GM23338 (cell line): ENCODE measurements around the gene GLCCI1. TPM values are rescaled to one million over a fixed set of nuclear protein-coding genes. Genes with fewer than 3 reads are reported as not detected.

ENCODE experiments used
- ATAC-seq: fragments of 200-7000 bp; cut with Tn5 transposase; 3 replicates; pipeline ENCODE4 v1.9.1; 2020
- DNase-seq: peaks from one replicate; pipeline ENCODE4 v3.0.0-alpha.2; 2015; ENCODE audit warnings: low spot score
- H2AFZ ChIP-seq: fragments of 200-600 bp; sonication (generic); 2 replicates; pipeline ENCODE4 v1.8.0; 2016; ENCODE audit warnings: antibody characterized with exemption, mild to moderate bottlenecking, moderate library complexity
- H3F3A ChIP-seq: fragments of 200-600 bp; sonication (generic); replicated peaks from 2 replicates; pipeline ENCODE4 v1.8.0; 2017; ENCODE audit warnings: antibody characterized with exemption, mixed run types, low read depth
- H3K27ac ChIP-seq: fragments of 200-600 bp; sonication (generic); 2 replicates; pipeline ENCODE4 v1.6.1; 2016; ENCODE audit warnings: low read depth
- H3K27me3 ChIP-seq: fragments of 200-600 bp; sonication (generic); 2 replicates; pipeline ENCODE4 v1.8.0; 2016; ENCODE audit warnings: mild to moderate bottlenecking, mixed run types, moderate library complexity; ENCODE audit not compliant: insufficient read depth
- H3K36me3 ChIP-seq: fragments of 200-600 bp; sonication (generic); 2 replicates; pipeline ENCODE4 v1.8.0; 2016; ENCODE audit warnings: mild to moderate bottlenecking; ENCODE audit not compliant: insufficient read depth
- H3K4me1 ChIP-seq: fragments of 200-600 bp; sonication (generic); 2 replicates; pipeline ENCODE4 v1.8.0; 2016; ENCODE audit warnings: mild to moderate bottlenecking, moderate library complexity; ENCODE audit not compliant: insufficient read depth
- H3K4me2 ChIP-seq: fragments of 200-600 bp; sonication (generic); 2 replicates; pipeline ENCODE4 v1.7.1; 2017; ENCODE audit warnings: mixed run types
- H3K4me3 ChIP-seq: fragments of 200-600 bp; sonication (generic); 2 replicates; pipeline ENCODE4 v1.6.1; 2016; ENCODE audit warnings: mixed run types
- H3K79me2 ChIP-seq: fragments of 200-600 bp; sonication (generic); replicated peaks from 2 replicates; pipeline ENCODE4 v1.8.0; 2017; ENCODE audit warnings: mild to moderate bottlenecking; ENCODE audit not compliant: insufficient read depth
- H3K9me2 ChIP-seq: fragments of 200-600 bp; sonication (generic); 2 replicates; pipeline ENCODE4 v1.8.0; 2017; ENCODE audit not compliant: insufficient read depth
- H4K20me1 ChIP-seq: fragments of 200-600 bp; sonication (generic); replicated peaks from 2 replicates; pipeline ENCODE4 v1.8.0; 2017; ENCODE audit warnings: mild to moderate bottlenecking; ENCODE audit not compliant: insufficient read depth
- H3K27ac Mint-ChIP-seq: 2 replicates; pipeline ENCODE4 v1.8.0; 2020; ENCODE audit warnings: inconsistent platforms, mild to moderate bottlenecking, moderate library complexity, mixed read lengths
- H3K27me3 Mint-ChIP-seq: 3 replicates; pipeline ENCODE4 v1.8.0; 2022; ENCODE audit warnings: low read depth, mild to moderate bottlenecking, moderate library complexity, mixed read lengths, inconsistent platforms; ENCODE audit not compliant: insufficient read depth, poor library complexity
- H3K36me3 Mint-ChIP-seq: 3 replicates; pipeline ENCODE4 v1.8.0; 2021; ENCODE audit warnings: low read depth, mild to moderate bottlenecking, inconsistent platforms, moderate library complexity, mixed read lengths
- H3K4me1 Mint-ChIP-seq: 3 replicates; pipeline ENCODE4 v1.8.0; 2020; ENCODE audit warnings: mild to moderate bottlenecking, inconsistent platforms, mixed read lengths
- H3K4me3 Mint-ChIP-seq: 3 replicates; pipeline ENCODE4 v1.8.0; 2021; ENCODE audit warnings: moderate library complexity, mild to moderate bottlenecking, inconsistent platforms, mixed read lengths
- H3K9me3 Mint-ChIP-seq: 3 replicates; pipeline ENCODE4 v1.8.0; 2020; ENCODE audit warnings: moderate library complexity, mild to moderate bottlenecking, inconsistent platforms, mixed read lengths
- CREB1 ChIP-seq: fragments of 250-450 bp; sonication (Bioruptor Pico); IDR thresholded peaks from 2 replicates; pipeline ENCODE4 v1.5.0; 2020; ENCODE audit warnings: low read depth, mild to moderate bottlenecking, moderate library complexity
- ETS1 ChIP-seq: IDR thresholded peaks from 2 replicates; pipeline ENCODE4 v1.6.1; 2016; ENCODE audit warnings: antibody characterized with exemption
- EZH2 ChIP-seq: fragments of 200-600 bp; sonication (generic); IDR thresholded peaks from one replicate; pipeline ENCODE4 v1.8.0; 2017; ENCODE audit warnings: antibody characterized with exemption, mild to moderate bottlenecking, low read depth; ENCODE audit not compliant: unreplicated experiment
- EZH2phosphoT487 ChIP-seq: fragments of 200-600 bp; sonication (generic); IDR thresholded peaks from one replicate; pipeline ENCODE4 v1.8.1; 2018; ENCODE audit warnings: antibody characterized with exemption; ENCODE audit not compliant: unreplicated experiment
- JUNB ChIP-seq: IDR thresholded peaks from one replicate; pipeline ENCODE4 v1.6.1; 2016; ENCODE audit warnings: antibody characterized with exemption; ENCODE audit not compliant: unreplicated experiment
- NANOG ChIP-seq: IDR thresholded peaks from 2 replicates; pipeline ENCODE4 v1.6.1; 2016; ENCODE audit warnings: antibody characterized with exemption, borderline replicate concordance
- ZNF114 ChIP-seq: fragments of 250-450 bp; sonication (Bioruptor Pico); IDR thresholded peaks from 2 replicates; pipeline ENCODE4 v1.5.0; 2020; ENCODE audit warnings: mild to moderate bottlenecking, moderate library complexity
- ZNF331 ChIP-seq: fragments of 250-450 bp; sonication (Bioruptor Pico); IDR thresholded peaks from 2 replicates; pipeline ENCODE4 v1.5.0; 2020; ENCODE audit warnings: low read depth, mild to moderate bottlenecking, moderate library complexity
- ZNF462 ChIP-seq: fragments of 250-450 bp; sonication (Bioruptor Pico); IDR thresholded peaks from 2 replicates; pipeline ENCODE4 v1.5.0; 2020; ENCODE audit warnings: mild to moderate bottlenecking, moderate library complexity
- polyA plus RNA-seq: library from polyadenylated mRNA; unstranded; fragments of >200 nt; fragmentation: Nextera tagmentation; extraction: Ambion mirVana; gene quantifications from 2 replicates; pipeline ENCODE4 v1.2.1, GENCODE V29; 2016
- total RNA-seq: library from RNA; depleted of rRNA; stranded (reverse); fragments of >200 nt; shearing (Covaris generic); gene quantifications from 2 replicates; pipeline ENCODE4 v1.2.3, GENCODE V29; 2014
- TF ChIP-seq, protein P1 (sequence below), 2 experiments: fragments of 200-600 bp in 1 of 2; sonication (generic) in 1 of 2; conservative IDR thresholded peaks; 2 replicates each; pipeline versions ENCODE4 v1.5.1 to v1.6.1; 2016 to 2017; ENCODE audit warnings: antibody characterized with exemption in 2 of 2, low read depth in 2 of 2, mild to moderate bottlenecking in 2 of 2, moderate library complexity in 1 of 2
- TF ChIP-seq, protein P2 (sequence below): IDR thresholded peaks from one replicate; pipeline ENCODE4 v1.6.1; 2018; ENCODE audit warnings: antibody characterized with exemption; ENCODE audit not compliant: unreplicated experiment

The GLCCI1 gene
- total and polyA plus RNA-seq, 2 experiments from 2014 or later, result 15.0 to 15.7 TPM

GRCh38 chr7:8056439-8056838 is 87.8 kb downstream of the GLCCI1 start:
- Histone ChIP-seq H3K27ac (no peak overlapping the region), H3K36me3 (no peaks in the 10 kb centered on the region), H4K20me1 (no peaks in the 10 kb centered on the region), H3K4me2 (no peak overlapping the region), H2AFZ (no peak overlapping the region), H3K4me3 (no peak overlapping the region), H3F3A (no peaks in the 10 kb centered on the region), H3K27me3 (no peaks in the 10 kb centered on the region), H3K79me2 (no peaks in the 10 kb centered on the region), H3K9me2 (no peaks in the 10 kb centered on the region), H3K4me1 (no peaks in the 10 kb centered on the region)
- no peak for DNase-seq
- Mint-ChIP-seq H3K27me3 (no peaks in the 10 kb centered on the region), H3K27ac (peak overlapping the region; percentile 87), H3K4me1 (peaks cover 13% of the 10 kb centered on the region; the same call in 2 of the 3 replicates), H3K36me3 (peaks cover 19% of the 10 kb centered on the region; the same call in 2 of the 3 replicates), H3K9me3 (no peaks in the 10 kb centered on the region), H3K4me3 (no peak overlapping the region)
- ATAC-seq, result no peak
- TF ChIP-seq ZNF331 (CRISPR knock-in tag), result no peak
- TF ChIP-seq ZNF462 (CRISPR knock-in tag), result no peak
- TF ChIP-seq EZH2phosphoT487, result no peak
- no peak for TF ChIP-seq CREB1 (CRISPR knock-in tag)
- no peak for TF ChIP-seq NANOG
- no peak for TF ChIP-seq EZH2
- TF ChIP-seq ZNF114, result no peak
- no peak for TF ChIP-seq JUNB
- TF ChIP-seq, protein P1, sequence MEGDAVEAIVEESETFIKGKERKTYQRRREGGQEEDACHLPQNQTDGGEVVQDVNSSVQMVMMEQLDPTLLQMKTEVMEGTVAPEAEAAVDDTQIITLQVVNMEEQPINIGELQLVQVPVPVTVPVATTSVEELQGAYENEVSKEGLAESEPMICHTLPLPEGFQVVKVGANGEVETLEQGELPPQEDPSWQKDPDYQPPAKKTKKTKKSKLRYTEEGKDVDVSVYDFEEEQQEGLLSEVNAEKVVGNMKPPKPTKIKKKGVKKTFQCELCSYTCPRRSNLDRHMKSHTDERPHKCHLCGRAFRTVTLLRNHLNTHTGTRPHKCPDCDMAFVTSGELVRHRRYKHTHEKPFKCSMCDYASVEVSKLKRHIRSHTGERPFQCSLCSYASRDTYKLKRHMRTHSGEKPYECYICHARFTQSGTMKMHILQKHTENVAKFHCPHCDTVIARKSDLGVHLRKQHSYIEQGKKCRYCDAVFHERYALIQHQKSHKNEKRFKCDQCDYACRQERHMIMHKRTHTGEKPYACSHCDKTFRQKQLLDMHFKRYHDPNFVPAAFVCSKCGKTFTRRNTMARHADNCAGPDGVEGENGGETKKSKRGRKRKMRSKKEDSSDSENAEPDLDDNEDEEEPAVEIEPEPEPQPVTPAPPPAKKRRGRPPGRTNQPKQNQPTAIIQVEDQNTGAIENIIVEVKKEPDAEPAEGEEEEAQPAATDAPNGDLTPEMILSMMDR (conservative IDR thresholded peaks at IDR 0.05; ENCODE audit: low read depth in 2 of 2), result no peak
- no peak for TF ChIP-seq ETS1
- TF ChIP-seq, protein P2, sequence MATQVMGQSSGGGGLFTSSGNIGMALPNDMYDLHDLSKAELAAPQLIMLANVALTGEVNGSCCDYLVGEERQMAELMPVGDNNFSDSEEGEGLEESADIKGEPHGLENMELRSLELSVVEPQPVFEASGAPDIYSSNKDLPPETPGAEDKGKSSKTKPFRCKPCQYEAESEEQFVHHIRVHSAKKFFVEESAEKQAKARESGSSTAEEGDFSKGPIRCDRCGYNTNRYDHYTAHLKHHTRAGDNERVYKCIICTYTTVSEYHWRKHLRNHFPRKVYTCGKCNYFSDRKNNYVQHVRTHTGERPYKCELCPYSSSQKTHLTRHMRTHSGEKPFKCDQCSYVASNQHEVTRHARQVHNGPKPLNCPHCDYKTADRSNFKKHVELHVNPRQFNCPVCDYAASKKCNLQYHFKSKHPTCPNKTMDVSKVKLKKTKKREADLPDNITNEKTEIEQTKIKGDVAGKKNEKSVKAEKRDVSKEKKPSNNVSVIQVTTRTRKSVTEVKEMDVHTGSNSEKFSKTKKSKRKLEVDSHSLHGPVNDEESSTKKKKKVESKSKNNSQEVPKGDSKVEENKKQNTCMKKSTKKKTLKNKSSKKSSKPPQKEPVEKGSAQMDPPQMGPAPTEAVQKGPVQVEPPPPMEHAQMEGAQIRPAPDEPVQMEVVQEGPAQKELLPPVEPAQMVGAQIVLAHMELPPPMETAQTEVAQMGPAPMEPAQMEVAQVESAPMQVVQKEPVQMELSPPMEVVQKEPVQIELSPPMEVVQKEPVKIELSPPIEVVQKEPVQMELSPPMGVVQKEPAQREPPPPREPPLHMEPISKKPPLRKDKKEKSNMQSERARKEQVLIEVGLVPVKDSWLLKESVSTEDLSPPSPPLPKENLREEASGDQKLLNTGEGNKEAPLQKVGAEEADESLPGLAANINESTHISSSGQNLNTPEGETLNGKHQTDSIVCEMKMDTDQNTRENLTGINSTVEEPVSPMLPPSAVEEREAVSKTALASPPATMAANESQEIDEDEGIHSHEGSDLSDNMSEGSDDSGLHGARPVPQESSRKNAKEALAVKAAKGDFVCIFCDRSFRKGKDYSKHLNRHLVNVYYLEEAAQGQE, result no peak
